CD4-positive, alpha-beta T cell treated with Interleukin-1 beta for 1 hour (primary cell): ENCODE data around the gene GDF15.
"Not testable (repeated sequence)": the region's sequence is repeated elsewhere in the genome, so short reads cannot be mapped to it uniquely, and the experiment has no call there.

Experiments
- DNase-seq, 2 donors: peaks; one replicate each; pipeline ENCODE4 v3.0.0-alpha.2; 2020 to 2022

The GDF15 gene

DNA sequence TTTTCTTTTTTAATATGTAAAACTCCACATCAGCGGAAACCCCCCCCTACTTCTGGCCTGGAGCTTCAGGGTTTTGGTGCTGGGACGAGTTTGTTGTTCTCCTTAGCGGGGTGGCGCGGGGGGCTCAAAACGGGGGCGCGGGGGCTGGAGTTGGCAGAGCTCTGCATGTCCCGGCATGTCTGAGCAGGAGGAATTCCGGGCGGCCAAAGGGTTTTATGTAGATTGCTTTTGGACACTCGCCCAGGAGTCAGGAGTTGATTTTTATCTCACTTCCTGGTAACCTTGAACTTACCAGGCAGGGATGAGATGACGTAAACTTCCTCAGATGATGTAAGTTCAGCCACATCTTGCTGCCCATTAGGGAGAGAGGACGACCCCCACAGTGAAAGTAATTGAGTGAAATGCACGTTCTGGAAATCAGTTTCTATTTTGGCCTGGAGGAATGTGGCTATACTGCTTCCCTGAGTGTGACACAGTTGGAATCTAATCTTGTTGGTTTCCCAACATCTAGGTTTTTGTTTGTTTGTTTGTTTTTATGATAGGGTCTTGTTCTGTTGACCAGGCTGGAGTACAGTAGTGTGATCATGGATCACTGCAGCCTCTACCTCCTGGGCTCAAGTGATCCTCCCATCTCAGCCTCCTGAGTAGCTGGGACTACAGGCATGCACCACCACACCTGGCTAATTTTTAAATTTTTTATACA is 21.0 kb upstream of the GDF15 start:
- no peak for DNase-seq

GRCh38 chr19:18366021-18366435 is 19.9 kb upstream of the GDF15 start:
- no peak for DNase-seq

DNA sequence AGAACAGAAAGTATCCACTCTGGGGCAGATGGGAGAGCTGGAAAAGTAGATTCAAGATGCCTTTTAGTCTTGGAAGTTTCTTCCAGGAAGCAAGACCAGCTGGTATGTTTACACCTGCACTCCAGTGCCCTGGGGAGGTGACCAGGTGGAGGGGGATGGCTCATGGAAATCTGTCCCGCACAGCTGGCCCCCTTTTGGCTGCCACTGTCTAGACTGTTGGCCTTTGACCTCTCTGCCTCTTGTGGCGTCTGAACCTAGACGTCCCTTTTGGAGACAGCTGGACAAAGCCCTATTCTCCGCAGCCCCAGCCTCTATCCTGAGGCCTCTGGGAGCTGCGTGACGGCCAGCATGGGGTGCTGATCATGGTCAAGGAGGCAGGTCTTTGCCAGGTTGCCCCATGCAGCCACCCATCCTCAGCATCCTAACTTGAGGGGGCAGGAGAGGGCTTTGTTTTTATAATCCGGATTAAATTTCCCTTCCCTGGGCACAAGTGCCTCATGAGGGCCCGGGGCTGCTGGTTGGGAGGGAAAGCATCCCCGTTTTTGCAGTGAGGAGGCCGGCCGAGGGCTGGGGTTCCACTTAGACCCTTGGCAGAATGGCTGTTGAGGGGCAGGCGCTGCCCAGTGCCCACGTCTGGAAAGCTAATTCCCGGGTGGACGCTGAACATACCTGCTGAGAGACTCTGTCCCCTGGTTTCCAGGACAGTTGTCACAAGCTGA is 17.3 kb upstream of the GDF15 start:
- no peak for DNase-seq

DNA sequence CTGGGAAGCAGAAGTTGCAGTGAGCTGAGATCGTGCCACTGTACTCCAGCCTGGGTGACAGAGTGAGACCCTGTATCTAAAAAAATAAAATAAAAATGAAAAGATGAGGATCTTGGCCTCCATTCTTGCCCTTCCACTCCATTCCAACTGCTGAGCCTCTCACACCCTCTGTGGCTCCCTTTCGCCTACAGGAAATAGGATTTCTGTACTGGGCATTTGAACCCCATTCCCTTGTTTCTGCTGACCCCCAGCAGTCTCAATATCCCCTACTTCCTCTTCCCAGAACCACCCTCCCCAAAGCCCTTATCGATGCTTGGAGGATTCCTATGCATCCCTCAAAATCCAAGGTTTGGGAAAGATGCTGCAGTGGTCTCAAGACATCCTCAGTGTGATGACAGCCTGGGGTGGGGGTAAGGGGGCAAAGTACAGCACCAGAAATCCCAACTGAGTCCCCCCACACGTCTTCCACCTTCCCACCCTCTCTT is 12.5 kb upstream of the GDF15 start:
- no peak for DNase-seq

- peak; percentile 58 to 87 for DNase-seq
Observed at GRCh38 chr19:18373892-18374629, 11.9 kb upstream of the GDF15 start.

- no peak for DNase-seq
Observed at GRCh38 chr19:18377026-18377425, 8.9 kb upstream of the GDF15 start.

- peak in 1 of 2 donors; percentile 48 for DNase-seq
Observed at GRCh38 chr19:18379803-18380747, 5.9 kb upstream of the GDF15 start.

DNA sequence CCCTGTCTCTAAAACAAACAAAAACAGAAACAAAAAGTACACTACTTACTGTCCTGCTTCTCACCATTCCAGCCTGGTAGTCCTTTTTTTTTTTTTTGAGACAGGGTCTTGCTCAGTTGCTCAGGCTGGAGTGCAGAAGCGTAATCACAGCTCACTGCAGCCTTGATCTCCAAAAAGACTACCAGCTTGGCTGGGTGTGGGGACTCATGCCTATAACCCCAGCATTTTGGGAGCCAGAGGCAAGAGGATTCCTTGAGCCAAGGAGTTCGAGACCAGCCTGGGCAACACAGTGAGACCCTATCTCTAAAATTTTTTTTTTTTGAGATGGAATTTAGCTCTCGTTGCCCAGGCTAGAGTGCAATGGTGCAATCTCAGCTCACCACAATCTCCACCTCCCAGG is 5.1 kb upstream of the GDF15 start:
- no peak for DNase-seq

DNA sequence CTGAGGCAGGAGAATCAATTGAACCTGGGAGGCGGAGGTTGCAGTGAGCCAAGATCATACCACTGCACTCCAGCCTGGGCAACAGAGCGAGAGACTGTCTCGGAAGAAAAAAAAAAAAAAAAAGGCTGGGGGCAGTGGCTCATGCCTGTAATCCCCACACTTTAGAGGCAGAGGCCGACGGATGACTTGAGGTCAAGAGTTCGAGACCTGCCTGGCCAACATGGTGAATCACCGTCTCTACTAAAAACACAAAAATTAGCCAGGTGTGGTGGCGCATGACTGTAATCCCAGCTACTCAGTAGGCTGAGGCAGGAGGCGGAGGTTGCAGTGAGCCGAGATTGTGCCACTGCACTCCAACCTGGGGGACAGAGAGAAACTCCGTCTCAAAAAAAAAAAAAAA is 2.3 kb upstream of the GDF15 start:
- DNase-seq: not testable (repeated sequence)

DNA sequence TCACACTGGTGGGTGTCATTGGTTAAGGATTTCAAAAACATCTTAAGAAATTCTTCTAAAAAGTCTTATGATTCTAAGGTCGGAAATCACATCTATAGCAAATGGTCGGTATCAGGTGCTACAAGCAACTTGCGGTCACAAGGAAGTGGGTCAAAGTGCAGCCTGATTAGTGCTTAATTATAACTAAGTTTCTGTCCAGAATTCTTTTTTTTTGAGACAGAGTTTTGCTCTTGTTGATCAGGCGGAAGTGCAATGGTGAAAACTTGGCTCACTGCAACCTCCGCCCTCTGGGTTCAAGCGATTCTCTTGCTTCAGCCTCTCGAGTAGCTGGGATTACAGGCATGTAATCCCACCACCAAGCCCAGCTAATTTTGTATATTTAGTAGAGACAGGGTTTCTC is 1.2 kb upstream of the GDF15 start:
- DNase-seq: no peak

DNA sequence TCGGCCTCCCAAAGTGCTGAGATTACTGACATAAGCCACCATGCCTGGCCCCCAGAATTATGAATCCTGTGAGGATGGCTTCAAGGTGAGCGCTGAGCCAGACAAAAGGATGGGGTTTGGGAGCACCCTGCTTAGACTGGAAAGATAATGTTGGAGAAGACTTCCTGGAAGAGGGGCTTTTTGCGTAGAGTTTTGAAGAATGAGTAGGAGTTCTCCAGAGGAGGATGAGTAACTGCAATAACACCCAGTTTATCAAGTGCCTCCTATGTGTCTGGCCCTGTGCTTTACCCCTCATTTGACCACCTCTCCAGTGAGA is 641 bp upstream of the GDF15 start:
- no peak for DNase-seq

DNA sequence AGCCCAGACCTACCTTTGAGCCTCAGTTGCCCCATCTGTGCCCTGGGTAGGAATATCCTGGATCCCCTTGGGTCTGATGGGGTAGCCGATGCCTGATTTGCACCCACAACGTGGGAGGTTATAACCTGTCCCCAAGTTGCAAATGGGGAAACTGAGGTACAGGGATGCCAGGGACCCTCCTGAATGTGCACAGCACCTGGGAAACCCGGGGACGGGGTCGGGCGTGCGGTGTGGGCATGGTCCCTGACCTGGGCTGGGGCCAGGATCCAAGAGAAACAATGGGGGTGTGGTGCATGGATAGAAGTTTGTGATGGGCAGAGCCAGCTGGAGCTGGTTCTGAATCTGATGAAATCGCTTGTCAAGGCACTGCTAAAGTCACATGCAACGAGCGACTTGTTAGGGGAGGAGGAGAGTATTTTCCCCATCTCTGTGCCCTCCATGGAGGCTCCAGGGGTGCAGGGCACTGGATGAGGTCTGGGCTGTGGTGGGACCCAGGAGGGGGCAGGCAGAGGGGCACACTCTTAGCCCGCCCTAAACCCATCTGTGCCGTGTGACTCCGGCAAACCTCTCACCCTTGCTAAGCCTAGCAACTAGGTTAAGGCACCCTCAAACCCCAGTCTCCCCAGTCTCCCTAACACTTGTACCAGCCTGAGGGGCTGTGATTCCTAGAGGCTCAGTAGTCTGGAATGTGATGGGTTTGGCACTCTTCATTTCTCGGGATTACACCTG is 749 bp downstream of the GDF15 start:
- DNase-seq: no peak

DNA sequence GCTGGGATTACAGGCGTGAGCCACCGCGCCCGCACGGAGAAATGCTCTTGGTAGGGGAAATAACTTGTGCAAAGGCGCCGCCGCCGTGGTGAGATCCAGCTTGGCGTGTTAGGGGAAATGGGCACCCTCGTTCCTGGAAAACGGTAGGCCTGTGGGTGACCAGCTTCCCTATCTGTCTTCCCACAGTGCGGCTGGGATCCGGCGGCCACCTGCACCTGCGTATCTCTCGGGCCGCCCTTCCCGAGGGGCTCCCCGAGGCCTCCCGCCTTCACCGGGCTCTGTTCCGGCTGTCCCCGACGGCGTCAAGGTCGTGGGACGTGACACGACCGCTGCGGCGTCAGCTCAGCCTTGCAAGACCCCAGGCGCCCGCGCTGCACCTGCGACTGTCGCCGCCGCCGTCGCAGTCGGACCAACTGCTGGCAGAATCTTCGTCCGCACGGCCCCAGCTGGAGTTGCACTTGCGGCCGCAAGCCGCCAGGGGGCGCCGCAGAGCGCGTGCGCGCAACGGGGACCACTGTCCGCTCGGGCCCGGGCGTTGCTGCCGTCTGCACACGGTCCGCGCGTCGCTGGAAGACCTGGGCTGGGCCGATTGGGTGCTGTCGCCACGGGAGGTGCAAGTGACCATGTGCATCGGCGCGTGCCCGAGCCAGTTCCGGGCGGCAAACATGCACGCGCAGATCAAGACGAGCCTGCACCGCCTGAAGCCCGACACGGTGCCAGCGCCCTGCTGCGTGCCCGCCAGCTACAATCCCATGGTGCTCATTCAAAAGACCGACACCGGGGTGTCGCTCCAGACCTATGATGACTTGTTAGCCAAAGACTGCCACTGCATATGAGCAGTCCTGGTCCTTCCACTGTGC is 2.4 kb downstream of the GDF15 start:
- DNase-seq: peak; percentile 86

DNA sequence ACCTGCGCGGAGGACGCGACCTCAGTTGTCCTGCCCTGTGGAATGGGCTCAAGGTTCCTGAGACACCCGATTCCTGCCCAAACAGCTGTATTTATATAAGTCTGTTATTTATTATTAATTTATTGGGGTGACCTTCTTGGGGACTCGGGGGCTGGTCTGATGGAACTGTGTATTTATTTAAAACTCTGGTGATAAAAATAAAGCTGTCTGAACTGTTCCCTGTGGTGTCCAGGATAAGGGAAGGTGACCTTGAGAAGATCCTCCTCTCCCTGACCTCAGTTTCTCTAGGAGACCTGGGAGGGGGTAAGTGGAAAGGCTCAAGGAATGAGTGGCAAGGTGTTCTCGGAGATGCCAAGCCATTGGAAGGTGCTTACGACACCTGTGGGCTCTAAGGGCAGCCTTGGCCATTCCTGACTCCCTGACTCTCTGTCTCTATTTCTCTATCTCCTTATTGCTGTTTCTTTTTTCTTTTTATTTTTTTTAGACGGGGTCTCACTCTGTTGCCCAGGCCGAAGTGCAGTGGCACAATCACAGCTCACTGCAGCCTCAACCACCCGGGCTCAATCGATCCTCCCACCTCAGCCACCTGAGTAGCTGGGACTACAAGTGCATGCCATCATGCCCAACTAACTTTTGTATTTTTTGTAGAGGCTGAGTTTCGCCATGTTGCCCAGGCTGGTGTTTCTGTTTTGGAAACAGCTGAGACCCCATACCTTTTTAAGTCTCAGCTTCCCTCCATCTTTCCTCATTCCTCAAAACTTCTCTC is 3.2 kb downstream of the GDF15 start:
- DNase-seq: no peak

GRCh38 chr19:18389726-18390064 is 3.7 kb downstream of the GDF15 start:
- DNase-seq: no peak

DNA sequence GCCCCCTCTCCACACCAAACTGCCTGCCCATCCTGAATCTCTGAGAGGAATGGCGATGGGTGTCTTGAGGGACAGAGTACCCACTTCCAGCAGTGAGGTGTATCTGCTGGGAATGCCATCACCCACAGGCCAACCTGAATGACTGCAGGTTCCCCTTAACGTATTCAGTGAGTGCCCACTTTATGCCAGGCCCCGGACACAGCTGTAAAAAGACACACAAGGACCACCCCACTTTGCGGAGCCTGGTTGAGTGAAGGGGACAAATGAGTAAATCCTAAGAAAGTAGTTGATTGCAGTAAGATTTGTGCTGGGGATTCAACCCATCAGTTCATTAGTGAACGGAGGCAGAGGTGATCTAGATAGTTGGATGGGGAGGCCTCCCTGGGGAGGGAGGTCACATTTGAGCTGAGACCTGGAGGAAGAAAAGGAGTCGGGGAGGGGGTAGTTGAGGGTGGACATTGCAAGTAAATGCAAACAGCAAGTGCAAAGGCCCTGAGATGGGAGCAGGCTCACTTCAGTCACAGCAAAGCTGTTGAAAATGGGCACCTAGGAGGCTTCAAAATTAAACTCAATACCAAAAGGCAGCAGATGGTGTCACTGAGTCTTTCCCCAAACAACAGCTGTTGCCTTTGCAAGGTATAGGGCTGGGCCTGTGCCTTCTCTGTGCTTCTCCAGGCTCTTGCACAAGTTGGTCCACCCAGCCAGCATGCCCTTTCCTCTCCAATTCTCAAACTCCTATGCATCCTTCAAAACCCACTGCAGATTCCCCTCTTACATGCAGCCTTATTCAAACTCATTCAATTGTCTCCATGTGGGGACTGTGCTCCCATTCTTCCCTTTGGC is 4.3 kb downstream of the GDF15 start:
- DNase-seq: no peak

- no peak for DNase-seq
Observed at GRCh38 chr19:18391509-18392075, 5.6 kb downstream of the GDF15 start.

DNA sequence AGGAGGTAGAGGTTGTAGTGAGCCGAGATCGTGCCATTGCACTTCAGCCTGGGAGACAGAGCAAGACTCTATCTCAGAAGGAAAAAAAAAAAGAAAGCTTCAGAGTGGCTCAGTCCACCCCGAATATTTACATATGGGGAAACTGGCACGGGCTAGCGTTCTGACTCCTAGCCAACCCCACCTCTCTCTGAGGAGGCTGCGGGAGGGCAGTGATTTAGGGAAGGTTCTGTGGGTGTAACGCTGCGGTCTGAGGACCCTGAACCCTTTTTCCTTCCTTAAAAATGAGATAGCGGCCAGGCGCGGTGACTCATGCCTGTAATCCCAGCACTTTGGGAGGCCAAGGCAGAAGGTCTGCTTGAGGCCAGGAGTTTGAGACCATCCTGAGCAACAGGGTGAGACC is 6.5 kb downstream of the GDF15 start:
- DNase-seq: peak in 1 of 2 donors; percentile 76

GRCh38 chr19:18392926-18393325 is 7.0 kb downstream of the GDF15 start:
- DNase-seq: no peak
